GM21390 (cell line): ENCODE results near the gene SNAP23.
"Not testable (repeated sequence)": the region's sequence is repeated elsewhere in the genome, so short reads cannot be mapped to it uniquely, and the experiment has no call there.

Experiments
- ATAC-seq: cut with Tn5 transposase; IDR thresholded peaks from one replicate; pipeline ENCODE4 v1.9.1; 2021; ENCODE audit not compliant: unreplicated experiment

Gene SNAP23

DNA sequence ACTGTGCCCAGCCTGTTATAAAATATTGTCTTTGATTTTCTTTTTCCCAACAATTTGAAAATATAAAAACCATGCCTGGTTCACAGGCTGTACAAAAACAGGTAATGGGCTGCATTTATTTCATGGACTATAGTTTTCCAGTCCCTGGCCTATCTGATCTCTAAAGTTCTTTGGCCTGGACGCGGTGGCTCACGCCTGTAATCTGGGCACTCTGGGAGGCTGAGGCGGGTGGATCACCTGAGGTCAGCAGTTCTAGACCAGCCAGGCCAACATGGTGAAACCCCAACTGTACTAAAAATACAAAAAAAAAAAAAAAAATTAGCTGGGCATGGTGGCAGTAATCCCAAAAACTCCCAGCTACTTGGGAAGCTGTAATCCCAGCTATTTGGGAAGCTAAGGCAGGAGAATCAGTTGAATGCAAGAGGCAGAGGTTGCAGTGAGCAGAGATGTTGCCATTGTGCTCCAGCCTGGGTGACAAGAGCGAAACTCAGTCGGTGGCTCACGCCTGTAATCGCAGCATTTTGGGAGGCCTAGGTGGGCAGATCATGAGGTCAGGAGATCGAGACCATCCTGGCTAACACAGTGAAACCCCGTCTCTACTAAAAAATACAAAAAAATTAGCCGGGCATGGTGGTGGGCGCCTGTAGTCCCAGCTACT, 61.2 kb downstream of the SNAP23 start:
- ATAC-seq, result not testable (repeated sequence)

DNA sequence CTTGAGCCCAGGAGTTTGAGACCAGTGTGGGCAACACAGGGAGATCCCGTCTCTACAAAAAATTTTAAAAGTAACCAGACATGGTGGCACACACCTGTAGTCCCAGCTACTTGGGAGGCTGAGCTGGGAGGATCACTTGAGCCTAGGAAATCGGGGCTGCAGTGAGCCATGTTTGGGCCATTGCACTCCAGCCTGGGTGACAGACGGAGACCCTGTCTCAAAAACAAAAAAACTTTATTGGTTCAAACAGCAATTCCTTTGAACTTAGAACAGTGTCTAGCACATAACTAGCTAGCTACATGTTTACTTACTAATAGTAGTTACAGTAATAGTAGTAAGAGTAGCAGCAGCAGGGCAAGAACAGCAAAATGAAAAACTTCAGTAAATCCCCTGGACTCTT, 63.3 kb downstream of the SNAP23 start:
- ATAC-seq, result no peak

DNA sequence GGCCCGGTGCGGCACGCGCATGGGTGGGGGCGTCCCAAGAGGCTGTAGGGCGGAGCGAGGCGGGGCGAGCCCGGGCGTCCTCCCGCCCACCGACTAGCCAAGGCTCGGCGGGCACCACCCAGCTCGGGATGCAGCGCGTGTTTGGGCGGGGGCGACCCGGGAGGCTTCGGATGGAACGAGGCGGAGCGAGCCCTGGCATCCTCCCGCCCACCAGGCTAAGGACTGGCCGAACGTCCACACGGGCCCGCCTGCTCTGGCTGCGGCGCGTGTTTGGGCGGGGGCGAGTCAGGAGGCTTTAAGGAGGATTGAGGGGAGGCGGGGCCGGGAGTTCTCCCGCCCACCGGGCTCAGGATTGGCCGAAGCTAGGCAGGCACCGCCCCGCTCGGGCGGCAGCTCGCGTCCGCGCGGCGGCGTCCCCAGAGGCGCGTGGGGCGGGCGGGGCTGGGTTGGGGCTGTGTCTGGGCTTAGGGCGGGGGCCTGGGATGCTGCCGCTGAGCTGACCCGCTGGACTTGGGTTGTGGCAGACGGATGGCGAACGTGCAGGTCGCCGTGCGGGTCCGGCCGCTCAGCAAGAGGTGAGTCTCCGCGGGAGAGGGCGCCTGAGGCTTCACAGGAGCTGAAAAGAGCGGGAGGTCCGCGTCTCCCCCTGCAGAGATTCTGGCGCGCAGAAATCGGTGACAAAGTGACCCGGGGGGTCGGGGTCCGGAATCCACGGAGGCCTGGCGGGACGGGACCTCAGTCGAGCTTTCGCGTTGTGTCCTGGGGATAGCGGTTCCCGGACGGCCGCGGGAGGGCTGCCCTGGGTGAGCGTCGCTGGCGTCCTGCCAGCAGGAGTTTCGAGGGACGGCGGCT, 80.0 kb downstream of the SNAP23 start, which contains the start of gene STARD9:
STARD9 (plus strand) TSS at position 419 of the 852 bp plus-strand sequence; CDS start at position 529, 110 bp downstream.
- peak; percentile 84 for ATAC-seq

DNA sequence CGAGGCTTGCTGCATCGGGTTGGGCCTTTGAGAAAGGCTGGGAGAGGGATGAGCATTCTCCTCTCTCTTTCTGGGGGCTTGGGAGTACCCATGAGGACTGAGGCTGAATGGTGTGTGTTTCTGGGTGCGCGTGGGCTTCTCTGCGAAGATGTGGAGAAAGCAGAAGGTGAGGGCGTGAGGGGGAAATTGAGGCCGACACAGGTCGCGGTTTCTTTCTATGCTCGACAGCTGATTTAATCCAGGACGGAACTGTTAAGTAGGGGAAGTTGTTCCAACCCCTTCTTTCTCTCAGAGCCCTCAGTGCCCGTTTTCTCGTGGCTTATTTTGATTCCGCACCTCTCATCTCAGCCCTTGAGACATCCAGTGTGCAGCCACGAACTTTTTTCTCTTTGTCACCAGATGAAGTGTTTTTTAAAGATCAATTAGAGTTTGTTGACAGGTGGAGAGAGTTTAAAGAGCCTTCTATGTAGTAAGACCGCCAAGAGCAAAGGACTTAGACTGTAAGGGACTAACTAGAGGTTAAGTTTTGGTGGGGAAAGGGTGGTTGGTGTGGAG, 80.7 kb downstream of the SNAP23 start:
- ATAC-seq, result no peak

DNA sequence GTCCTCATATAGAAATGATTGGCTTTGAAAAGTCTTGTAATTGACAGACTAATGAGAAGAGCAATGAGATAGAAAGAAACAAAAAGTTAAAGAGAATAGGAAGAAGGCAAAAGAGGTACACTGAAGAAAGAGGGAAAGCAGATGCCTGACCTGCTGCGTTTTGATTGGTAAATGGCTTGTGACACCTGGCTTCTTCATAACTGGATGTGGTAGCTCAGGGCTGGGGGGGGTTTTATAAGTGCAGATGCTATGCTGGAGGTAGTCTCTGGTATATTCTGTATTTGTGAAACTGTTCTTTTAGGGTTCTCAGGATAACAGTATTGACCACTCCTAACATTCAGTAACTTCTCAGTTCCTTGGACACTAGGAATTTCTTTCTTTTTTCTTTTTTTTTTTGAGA, 81.3 kb downstream of the SNAP23 start:
- no peak for ATAC-seq

DNA sequence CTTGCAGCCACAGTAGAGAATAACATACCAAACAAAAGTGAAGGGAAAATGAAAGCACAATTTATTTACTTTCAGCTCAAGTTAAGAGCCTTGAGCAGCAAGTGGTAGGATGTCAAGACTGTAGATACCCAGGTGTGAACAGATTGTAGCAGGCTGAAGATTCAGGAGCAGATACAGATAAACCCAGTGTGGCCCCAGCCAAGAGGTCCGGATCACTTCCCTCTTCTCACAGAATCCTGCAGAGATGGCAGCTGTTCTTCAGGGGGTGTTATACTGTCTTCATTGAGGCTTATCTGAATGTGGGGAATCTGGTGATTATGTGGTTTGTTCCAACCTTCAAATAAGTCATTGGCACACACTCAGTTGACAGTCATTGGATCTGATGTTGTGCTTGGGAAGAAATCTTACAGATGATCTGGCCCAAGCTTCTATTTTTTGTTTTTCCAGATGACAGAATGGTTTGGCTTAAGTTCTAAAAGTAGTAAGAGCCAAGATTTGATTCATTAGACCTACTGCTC, 82.1 kb downstream of the SNAP23 start:
- ATAC-seq, result no peak

DNA sequence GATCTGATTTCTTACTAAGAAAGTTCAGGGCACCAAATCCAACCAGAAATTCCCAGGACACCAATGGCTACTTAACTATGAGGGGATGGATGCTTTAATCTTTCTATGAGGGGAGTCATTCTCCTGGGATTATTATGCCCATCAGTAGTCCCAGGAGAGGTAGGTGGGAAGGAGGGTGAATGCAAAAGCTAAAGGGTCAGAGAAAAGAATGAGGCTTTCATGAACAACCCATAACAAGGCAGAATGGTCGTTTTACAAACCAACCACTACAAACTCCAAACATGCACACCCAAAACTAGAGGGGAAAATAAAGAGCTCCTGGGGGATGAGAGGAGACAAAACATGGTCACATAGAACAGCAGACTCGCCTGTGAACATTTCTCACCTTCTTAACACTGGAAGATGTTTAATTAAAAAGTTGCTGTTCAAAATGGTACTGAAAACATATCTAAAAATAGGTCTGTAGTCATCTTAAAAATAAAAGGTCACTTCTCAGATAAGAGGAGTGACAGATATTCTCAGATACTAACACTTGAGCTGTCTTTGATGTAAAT, 83.6 kb downstream of the SNAP23 start:
- no peak for ATAC-seq

DNA sequence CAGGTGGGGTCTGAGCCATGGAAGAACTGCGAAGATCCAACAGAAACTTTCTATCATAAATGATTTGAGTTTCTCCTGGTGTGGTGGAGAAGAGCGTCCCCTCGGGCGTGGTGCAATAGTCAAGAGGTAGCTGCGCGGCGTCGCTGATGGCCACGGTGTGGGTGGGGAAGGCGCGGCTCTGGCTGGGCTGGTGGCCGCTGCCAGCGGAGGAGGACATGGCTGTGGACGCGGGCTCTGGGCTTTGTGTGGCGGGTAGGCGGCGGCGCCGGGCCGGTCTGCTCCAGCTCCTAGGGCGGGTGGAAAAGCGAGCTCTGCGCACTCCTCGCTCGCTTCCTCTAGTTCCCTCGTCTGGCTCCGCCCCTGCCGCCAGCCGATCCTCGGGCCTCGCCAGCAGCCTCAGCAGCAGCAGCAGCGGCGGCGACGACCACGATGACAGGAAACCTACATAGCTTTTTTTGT, 85.9 kb downstream of the SNAP23 start:
- peak; percentile 73 for ATAC-seq
